HEK293 (cell line): ENCODE results near the gene PDE4D.
"Not testable (repeated sequence)": the region's sequence is repeated elsewhere in the genome, so short reads cannot be mapped to it uniquely, and the experiment has no call there.

ENCODE experiments used
- CTCF ChIA-PET: fragments of 350-600 bp; formaldehyde crosslinking; extraction: SDS; loops from one replicate; lab custom pipeline; 2021; ENCODE audit warnings: antibody characterized with exemption; lab: Yijun Ruan, JAX
- POLR2A ChIA-PET: fragments of 300-600 bp; formaldehyde crosslinking; extraction: SDS; loops from one replicate; lab custom pipeline; 2020; ENCODE audit warnings: antibody characterized with exemption, inconsistent platforms; lab: Yijun Ruan, JAX
- H3K27ac ChIP-seq: fragments of 200-500 bp; sonication (Bioruptor generic); 2 replicates; pipeline ENCODE4 v1.5.1; 2014; ENCODE audit warnings: low read depth, low read length, control low read depth, inconsistent platforms; ENCODE audit errors: extremely low read depth
- H3K36me3 ChIP-seq, 2 experiments: fragments of 200-500 bp in 1 of 2; sonication (Bioruptor generic) in 1 of 2; 1 replicate in 1 of 2; 2 replicates in 1 of 2; pipeline ENCODE4 v1.5.1; 2014 to 2017; ENCODE audit warnings: inconsistent platforms in 2 of 2, low read length in 2 of 2; ENCODE audit not compliant: control insufficient read depth in 2 of 2, insufficient read depth in 1 of 2
- H3K4me1 ChIP-seq: fragments of 200-500 bp; sonication (Bioruptor generic); 2 replicates; pipeline ENCODE4 v1.5.1; 2014; ENCODE audit warnings: mild to moderate bottlenecking, low read length, inconsistent platforms; ENCODE audit not compliant: control insufficient read depth, insufficient read depth
- H3K4me3 ChIP-seq: 2 replicates; pipeline ENCODE4 v1.5.1; 2011; ENCODE audit warnings: low read depth, mild to moderate bottlenecking, control low read depth, low read length, moderate library complexity
- H3K9me3 ChIP-seq: fragments of 200-500 bp; sonication (Bioruptor generic); 2 replicates; pipeline ENCODE4 v1.5.1; 2014; ENCODE audit warnings: low read depth, low read length, inconsistent platforms; ENCODE audit not compliant: control insufficient read depth, insufficient read depth
- PRDM1 ChIP-seq: fragments of 450-650 bp; formaldehyde crosslinking; IDR thresholded peaks from 2 replicates; pipeline ENCODE4; 2016; ENCODE audit warnings: missing biosample characterization, missing genetic modification characterization
- REPIN1 ChIP-seq: fragments of 450-650 bp; formaldehyde crosslinking; IDR thresholded peaks from 2 replicates; pipeline ENCODE4 v1.5.1; 2017; ENCODE audit warnings: missing biosample characterization, missing genetic modification characterization, low read depth
- SETDB1 ChIP-seq: IDR thresholded peaks from one replicate; pipeline ENCODE4 v1.6.1; 2017; ENCODE audit warnings: mild to moderate bottlenecking, low read length, moderate library complexity, mixed read lengths; ENCODE audit not compliant: insufficient read length
- ZNF248 ChIP-seq: fragments of 450-650 bp; formaldehyde crosslinking; IDR thresholded peaks from 2 replicates; pipeline ENCODE4 v1.5.1; 2017; ENCODE audit warnings: missing biosample characterization, missing genetic modification characterization
- ZNF341 ChIP-seq: fragments of 450-650 bp; formaldehyde crosslinking; IDR thresholded peaks from 2 replicates; pipeline ENCODE4; 2016; ENCODE audit warnings: low read depth, missing biosample characterization, missing genetic modification characterization
- ZNF433 ChIP-seq: fragments of 450-650 bp; formaldehyde crosslinking; IDR thresholded peaks from 2 replicates; pipeline ENCODE4 v1.5.1; 2016; ENCODE audit warnings: missing biosample characterization, missing genetic modification characterization, low read depth
- ZNF501 ChIP-seq: fragments of 450-650 bp; formaldehyde crosslinking; IDR thresholded peaks from 2 replicates; pipeline ENCODE4 v1.5.1; 2016; ENCODE audit warnings: missing biosample characterization, missing genetic modification characterization
- ZNF510 ChIP-seq: fragments of 450-650 bp; formaldehyde crosslinking; IDR thresholded peaks from 2 replicates; pipeline ENCODE4 v1.5.1; 2018; ENCODE audit warnings: mild to moderate bottlenecking, missing genetic modification characterization, missing biosample characterization; ENCODE audit not compliant: insufficient replicate concordance
- ZNF654 ChIP-seq: fragments of 450-650 bp; formaldehyde crosslinking; IDR thresholded peaks from 2 replicates; pipeline ENCODE4 v1.5.1; 2016; ENCODE audit warnings: low read depth, missing biosample characterization, missing genetic modification characterization
- ZNF670 ChIP-seq: fragments of 450-650 bp; formaldehyde crosslinking; IDR thresholded peaks from 2 replicates; pipeline ENCODE4 v1.5.1; 2016; ENCODE audit warnings: missing biosample characterization, missing genetic modification characterization, low read depth
- ZNF791 ChIP-seq: fragments of 450-650 bp; formaldehyde crosslinking; IDR thresholded peaks from 2 replicates; pipeline ENCODE4 v1.5.1; 2016; ENCODE audit warnings: missing biosample characterization, missing genetic modification characterization
- ZSCAN16 ChIP-seq: fragments of 450-650 bp; formaldehyde crosslinking; IDR thresholded peaks from 2 replicates; pipeline ENCODE4 v1.5.1; 2016; ENCODE audit warnings: missing biosample characterization, missing genetic modification characterization
- TF ChIP-seq, protein P1 (sequence below): fragments of 450-650 bp; formaldehyde crosslinking; IDR thresholded peaks from 2 replicates; pipeline ENCODE4 v1.5.1; 2017; ENCODE audit warnings: missing biosample characterization, missing genetic modification characterization
- TF ChIP-seq, protein P2 (sequence below): fragments of 450-650 bp; formaldehyde crosslinking; IDR thresholded peaks from 2 replicates; pipeline ENCODE4 v1.5.1; 2017; ENCODE audit warnings: missing biosample characterization, missing genetic modification characterization
- TF ChIP-seq, protein P3 (sequence below): fragments of 450-650 bp; formaldehyde crosslinking; IDR thresholded peaks from 2 replicates; pipeline ENCODE4 v1.5.1; 2016; ENCODE audit warnings: missing biosample characterization, missing genetic modification characterization, borderline replicate concordance
- TF ChIP-seq, protein P4 (sequence below): fragments of 450-650 bp; formaldehyde crosslinking; IDR thresholded peaks from 2 replicates; pipeline ENCODE4 v1.5.1; 2016; ENCODE audit warnings: missing biosample characterization, missing genetic modification characterization

Gene PDE4D

DNA sequence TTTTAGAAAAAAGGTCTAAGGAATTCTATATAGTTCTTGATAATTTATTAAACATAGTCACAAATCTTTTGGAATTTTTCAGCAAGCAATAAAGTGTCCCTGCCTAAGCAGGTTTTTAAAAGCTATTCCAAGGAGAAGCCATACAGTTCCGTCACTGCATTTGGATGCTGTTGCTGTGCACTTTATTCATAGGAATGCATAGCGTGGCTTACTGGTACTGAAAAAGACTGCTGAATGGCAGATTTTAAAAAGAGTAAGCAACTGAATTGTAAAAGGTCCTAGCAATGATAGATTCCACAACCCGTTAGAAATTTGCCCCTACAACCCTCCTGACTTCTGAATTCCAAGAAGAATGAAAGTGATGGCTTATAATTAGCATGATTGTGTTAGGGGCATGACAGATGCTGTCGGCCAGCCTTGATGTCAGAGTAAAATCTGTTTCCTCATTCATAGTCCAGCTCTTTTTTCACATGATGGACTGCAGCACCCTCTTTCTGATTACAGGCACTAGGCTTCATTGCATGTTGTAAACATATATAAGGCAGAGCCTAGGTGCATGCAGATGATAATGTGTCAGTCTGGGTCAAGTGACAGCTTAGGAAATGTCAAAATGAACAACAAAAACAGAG lies 227.0 kb downstream of the PDE4D start (continued):
- TF ChIP-seq ZNF791 (tag by site-specific recombination) (no peak), ZNF670 (tag by site-specific recombination) (no peak), ZNF501 (tag by site-specific recombination) (no peak), ZSCAN16 (tag by site-specific recombination) (no peak)
- TF ChIP-seq, protein P1, sequence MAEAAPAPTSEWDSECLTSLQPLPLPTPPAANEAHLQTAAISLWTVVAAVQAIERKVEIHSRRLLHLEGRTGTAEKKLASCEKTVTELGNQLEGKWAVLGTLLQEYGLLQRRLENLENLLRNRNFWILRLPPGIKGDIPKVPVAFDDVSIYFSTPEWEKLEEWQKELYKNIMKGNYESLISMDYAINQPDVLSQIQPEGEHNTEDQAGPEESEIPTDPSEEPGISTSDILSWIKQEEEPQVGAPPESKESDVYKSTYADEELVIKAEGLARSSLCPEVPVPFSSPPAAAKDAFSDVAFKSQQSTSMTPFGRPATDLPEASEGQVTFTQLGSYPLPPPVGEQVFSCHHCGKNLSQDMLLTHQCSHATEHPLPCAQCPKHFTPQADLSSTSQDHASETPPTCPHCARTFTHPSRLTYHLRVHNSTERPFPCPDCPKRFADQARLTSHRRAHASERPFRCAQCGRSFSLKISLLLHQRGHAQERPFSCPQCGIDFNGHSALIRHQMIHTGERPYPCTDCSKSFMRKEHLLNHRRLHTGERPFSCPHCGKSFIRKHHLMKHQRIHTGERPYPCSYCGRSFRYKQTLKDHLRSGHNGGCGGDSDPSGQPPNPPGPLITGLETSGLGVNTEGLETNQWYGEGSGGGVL: no peak

DNA sequence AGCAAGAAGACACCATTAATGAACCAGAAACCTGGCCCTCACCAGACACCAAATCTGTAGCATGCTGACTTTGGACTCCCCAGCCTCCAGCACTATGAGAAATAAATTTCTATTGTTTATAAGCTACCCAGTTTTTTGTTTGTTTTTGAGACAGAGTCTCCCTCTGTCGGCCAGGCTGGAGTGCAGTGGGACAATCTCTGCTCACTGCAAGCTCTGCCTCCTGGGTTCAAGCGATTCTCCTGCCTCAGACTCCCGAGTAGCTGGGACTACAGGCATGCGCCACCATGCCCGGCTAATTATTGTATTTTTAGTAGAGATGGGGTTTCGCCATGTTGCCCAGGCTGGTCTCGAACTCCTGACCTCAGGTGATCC lies 227.7 kb downstream of the PDE4D start:
- POLR2A ChIA-PET, H3K36me3 ChIP-seq, H3K9me3 ChIP-seq, H3K4me1 ChIP-seq, H3K27ac ChIP-seq, H3K4me3 ChIP-seq: not testable (repeated sequence)
- CTCF ChIA-PET: interaction anchor here (0.6 to 2.4 kb wide), 2 partner anchors 85 to 160 kb away, joined by 3 to 12 read pairs; no protein-coding TSS in a partner anchor
- peak; percentile 11; the same call in 1 of the 2 replicates for TF ChIP-seq ZNF654 (tag by site-specific recombination)

DNA sequence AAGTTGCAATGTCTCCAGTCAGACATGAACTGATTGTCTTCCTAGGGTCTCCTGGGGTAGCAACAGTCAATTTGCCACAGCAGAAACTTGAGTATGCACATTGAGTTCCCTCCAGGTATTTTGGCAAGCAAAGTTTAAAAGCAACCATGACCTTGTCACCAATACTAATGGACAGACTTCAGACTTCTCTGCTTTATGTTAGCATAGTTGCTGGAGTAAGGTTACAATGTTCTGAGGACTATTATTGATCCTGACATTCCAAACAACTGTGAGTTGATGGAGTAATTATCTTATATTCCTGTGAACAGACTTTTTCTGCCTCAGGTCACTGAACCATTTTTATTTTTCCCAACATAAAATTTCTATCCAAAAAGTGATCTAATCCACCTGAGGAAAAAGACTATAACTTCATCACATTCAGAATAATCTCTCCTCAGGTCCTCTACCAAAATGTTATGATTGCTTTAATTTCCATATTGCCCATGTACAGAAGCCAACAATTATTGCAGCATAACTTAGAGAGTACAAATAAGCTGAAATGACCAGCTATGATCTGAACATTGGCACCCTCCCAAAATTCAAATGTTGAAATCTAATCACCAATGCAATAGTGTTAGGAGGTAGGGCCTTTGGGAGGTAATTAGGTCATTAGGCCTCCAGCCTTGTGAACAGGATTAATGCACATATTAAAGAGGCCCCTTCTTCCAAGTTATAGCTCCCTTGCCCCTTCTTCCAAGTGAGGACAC lies 228.3 kb downstream of the PDE4D start:
- no peaks in the 10 kb centered on the region for H3K36me3 ChIP-seq
- H3K4me3 ChIP-seq: no peak overlapping the region
- no peaks in the 10 kb centered on the region for H3K9me3 ChIP-seq
- ChIA-PET CTCF (interaction anchor here (0.6 to 5.7 kb wide), 3 partner anchors 8 to 159 kb away, joined by 3 to 38 read pairs (median 12); no protein-coding TSS in a partner anchor), POLR2A (no interaction called here)
- peaks cover 2% of the 10 kb centered on the region; the same call in 1 of the 2 replicates for H3K4me1 ChIP-seq
- no peak overlapping the region for H3K27ac ChIP-seq
- no peak for TF ChIP-seq ZNF433 (tag by site-specific recombination)
- TF ChIP-seq PRDM1 (tag by site-specific recombination): no peak
- TF ChIP-seq, protein P2, sequence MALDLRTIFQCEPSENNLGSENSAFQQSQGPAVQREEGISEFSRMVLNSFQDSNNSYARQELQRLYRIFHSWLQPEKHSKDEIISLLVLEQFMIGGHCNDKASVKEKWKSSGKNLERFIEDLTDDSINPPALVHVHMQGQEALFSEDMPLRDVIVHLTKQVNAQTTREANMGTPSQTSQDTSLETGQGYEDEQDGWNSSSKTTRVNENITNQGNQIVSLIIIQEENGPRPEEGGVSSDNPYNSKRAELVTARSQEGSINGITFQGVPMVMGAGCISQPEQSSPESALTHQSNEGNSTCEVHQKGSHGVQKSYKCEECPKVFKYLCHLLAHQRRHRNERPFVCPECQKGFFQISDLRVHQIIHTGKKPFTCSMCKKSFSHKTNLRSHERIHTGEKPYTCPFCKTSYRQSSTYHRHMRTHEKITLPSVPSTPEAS (tag by site-specific recombination): no peak
- TF ChIP-seq ZNF341 (tag by site-specific recombination): no peak
- TF ChIP-seq ZNF510: no peak
- TF ChIP-seq, protein P3, sequence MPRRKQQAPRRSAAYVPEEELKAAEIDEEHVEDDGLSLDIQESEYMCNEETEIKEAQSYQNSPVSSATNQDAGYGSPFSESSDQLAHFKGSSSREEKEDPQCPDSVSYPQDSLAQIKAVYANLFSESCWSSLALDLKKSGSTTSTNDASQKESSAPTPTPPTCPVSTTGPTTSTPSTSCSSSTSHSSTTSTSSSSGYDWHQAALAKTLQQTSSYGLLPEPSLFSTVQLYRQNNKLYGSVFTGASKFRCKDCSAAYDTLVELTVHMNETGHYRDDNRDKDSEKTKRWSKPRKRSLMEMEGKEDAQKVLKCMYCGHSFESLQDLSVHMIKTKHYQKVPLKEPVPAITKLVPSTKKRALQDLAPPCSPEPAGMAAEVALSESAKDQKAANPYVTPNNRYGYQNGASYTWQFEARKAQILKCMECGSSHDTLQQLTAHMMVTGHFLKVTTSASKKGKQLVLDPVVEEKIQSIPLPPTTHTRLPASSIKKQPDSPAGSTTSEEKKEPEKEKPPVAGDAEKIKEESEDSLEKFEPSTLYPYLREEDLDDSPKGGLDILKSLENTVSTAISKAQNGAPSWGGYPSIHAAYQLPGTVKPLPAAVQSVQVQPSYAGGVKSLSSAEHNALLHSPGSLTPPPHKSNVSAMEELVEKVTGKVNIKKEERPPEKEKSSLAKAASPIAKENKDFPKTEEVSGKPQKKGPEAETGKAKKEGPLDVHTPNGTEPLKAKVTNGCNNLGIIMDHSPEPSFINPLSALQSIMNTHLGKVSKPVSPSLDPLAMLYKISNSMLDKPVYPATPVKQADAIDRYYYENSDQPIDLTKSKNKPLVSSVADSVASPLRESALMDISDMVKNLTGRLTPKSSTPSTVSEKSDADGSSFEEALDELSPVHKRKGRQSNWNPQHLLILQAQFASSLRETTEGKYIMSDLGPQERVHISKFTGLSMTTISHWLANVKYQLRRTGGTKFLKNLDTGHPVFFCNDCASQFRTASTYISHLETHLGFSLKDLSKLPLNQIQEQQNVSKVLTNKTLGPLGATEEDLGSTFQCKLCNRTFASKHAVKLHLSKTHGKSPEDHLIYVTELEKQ: no peak
- no peak for TF ChIP-seq ZNF248 (tag by site-specific recombination)
- TF ChIP-seq, protein P4, sequence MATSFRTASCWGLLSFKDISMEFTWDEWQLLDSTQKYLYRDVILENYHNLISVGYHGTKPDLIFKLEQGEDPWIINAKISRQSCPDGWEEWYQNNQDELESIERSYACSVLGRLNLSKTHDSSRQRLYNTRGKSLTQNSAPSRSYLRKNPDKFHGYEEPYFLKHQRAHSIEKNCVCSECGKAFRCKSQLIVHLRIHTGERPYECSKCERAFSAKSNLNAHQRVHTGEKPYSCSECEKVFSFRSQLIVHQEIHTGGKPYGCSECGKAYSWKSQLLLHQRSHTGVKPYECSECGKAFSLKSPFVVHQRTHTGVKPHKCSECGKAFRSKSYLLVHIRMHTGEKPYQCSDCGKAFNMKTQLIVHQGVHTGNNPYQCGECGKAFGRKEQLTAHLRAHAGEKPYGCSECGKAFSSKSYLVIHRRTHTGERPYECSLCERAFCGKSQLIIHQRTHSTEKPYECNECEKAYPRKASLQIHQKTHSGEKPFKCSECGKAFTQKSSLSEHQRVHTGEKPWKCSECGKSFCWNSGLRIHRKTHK: no peak
- TF ChIP-seq SETDB1: no peak
- TF ChIP-seq REPIN1 (tag by site-specific recombination): no peak
